Measurements from ENCODE around the gene GPR171. TPM values are rescaled to one million over a fixed set of nuclear protein-coding genes. Genes with fewer than 3 reads are reported as not detected.
A peak's percentile ranks its signal among the peaks of the same experiment; 100 is the strongest.

Gene GPR171
- polyA plus RNA-seq, 1 donor from 2014 or later: not detected

DNA sequence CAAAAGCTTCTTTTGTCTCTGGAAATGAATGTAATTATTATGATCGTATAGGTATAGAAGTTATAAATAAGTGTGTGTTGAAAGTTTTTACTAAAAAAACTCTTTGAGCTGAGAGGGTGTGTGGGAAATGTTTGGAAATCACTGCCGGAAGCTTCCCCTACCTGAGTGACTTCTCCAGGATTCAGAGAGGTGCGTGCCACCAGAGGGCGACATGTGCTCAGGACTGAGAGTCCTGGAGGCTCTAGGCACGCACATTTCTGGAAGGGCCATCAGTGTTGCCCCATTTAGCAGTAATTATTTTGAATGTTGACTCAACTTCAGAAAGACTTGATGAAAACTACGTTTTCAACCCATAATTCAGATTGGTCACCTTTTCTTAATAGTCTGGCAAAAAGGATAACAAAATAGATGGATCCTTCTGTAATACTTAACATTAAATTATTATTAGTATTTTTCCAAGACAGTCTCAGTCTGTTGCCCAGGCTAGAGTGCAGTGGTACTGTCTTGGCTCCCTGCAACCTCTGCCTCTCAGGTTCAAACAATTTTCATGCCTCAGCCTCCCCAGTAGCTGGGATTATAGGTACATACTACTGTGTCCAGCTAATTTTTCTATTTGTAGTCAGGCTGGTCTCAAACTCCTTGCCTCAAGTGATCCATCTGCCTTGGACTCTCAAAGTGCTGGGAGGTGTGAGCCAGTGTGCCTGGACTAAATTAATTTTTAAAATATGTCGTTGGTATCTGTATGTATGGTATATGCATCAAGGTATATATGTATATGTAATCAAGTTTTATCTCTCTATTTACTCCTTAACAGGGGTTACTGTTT lies 34.5 kb downstream of the GPR171 start:
- Histone ChIP-seq H2AFZ (ENCODE audit: low read depth, low read length) (no peak overlapping the region), H3K4me3 (ENCODE audit: low read length) (no peak overlapping the region), H3K9ac (ENCODE audit: low read length) (no peak overlapping the region), H3K9me3 (ENCODE audit: low read length) (no peaks in the 10 kb centered on the region), H4K20me1 (ENCODE audit: insufficient read depth) (no peaks in the 10 kb centered on the region), H3K9me2 (ENCODE audit: insufficient read depth, low read length) (no peaks in the 10 kb centered on the region), H3K36me3 (ENCODE audit: insufficient read depth, low read length) (peaks cover 14% of the 10 kb centered on the region), H3K79me2 (replicated peaks; ENCODE audit: insufficient read depth, low read length) (no peaks in the 10 kb centered on the region), H3K4me2 (ENCODE audit: low read length) (no peak overlapping the region), H3K27me3 (ENCODE audit: insufficient read depth, low read depth, low read length) (no peaks in the 10 kb centered on the region), H3K27ac (ENCODE audit: low read length) (no peak overlapping the region), H3F3A (ENCODE audit: insufficient read depth, low read length, poor library complexity, severe bottlenecking) (no peaks in the 10 kb centered on the region)
- TF ChIP-seq EP300 (conservative IDR thresholded peaks at IDR 0.05; ENCODE audit: poor library complexity, severe bottlenecking): no peak
- peak; percentile 72 for TF ChIP-seq RAD21 (conservative IDR thresholded peaks at IDR 0.05)
- no peak for TF ChIP-seq EZH2 (IDR thresholded peaks at IDR 0.05; ENCODE audit: borderline replicate concordance, insufficient read depth, low read length, poor library complexity, severe bottlenecking)
- TF ChIP-seq SMC3 (conservative IDR thresholded peaks at IDR 0.05; ENCODE audit: poor library complexity): peak; percentile 76
- TF ChIP-seq TAF1 (IDR thresholded peaks at IDR 0.05; ENCODE audit: low read depth): no peak
- no peak for TF ChIP-seq MXI1 (conservative IDR thresholded peaks at IDR 0.05; ENCODE audit: poor library complexity, severe bottlenecking)
- TF ChIP-seq, protein P1, sequence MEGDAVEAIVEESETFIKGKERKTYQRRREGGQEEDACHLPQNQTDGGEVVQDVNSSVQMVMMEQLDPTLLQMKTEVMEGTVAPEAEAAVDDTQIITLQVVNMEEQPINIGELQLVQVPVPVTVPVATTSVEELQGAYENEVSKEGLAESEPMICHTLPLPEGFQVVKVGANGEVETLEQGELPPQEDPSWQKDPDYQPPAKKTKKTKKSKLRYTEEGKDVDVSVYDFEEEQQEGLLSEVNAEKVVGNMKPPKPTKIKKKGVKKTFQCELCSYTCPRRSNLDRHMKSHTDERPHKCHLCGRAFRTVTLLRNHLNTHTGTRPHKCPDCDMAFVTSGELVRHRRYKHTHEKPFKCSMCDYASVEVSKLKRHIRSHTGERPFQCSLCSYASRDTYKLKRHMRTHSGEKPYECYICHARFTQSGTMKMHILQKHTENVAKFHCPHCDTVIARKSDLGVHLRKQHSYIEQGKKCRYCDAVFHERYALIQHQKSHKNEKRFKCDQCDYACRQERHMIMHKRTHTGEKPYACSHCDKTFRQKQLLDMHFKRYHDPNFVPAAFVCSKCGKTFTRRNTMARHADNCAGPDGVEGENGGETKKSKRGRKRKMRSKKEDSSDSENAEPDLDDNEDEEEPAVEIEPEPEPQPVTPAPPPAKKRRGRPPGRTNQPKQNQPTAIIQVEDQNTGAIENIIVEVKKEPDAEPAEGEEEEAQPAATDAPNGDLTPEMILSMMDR (IDR thresholded peaks at IDR 0.05; ENCODE audit: poor library complexity, severe bottlenecking): peak; percentile 68
- TF ChIP-seq, protein P2, sequence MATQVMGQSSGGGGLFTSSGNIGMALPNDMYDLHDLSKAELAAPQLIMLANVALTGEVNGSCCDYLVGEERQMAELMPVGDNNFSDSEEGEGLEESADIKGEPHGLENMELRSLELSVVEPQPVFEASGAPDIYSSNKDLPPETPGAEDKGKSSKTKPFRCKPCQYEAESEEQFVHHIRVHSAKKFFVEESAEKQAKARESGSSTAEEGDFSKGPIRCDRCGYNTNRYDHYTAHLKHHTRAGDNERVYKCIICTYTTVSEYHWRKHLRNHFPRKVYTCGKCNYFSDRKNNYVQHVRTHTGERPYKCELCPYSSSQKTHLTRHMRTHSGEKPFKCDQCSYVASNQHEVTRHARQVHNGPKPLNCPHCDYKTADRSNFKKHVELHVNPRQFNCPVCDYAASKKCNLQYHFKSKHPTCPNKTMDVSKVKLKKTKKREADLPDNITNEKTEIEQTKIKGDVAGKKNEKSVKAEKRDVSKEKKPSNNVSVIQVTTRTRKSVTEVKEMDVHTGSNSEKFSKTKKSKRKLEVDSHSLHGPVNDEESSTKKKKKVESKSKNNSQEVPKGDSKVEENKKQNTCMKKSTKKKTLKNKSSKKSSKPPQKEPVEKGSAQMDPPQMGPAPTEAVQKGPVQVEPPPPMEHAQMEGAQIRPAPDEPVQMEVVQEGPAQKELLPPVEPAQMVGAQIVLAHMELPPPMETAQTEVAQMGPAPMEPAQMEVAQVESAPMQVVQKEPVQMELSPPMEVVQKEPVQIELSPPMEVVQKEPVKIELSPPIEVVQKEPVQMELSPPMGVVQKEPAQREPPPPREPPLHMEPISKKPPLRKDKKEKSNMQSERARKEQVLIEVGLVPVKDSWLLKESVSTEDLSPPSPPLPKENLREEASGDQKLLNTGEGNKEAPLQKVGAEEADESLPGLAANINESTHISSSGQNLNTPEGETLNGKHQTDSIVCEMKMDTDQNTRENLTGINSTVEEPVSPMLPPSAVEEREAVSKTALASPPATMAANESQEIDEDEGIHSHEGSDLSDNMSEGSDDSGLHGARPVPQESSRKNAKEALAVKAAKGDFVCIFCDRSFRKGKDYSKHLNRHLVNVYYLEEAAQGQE (IDR thresholded peaks at IDR 0.05; ENCODE audit: borderline replicate concordance): no peak
- TF ChIP-seq POLR2AphosphoS5 (IDR thresholded peaks at IDR 0.05): no peak

DNA sequence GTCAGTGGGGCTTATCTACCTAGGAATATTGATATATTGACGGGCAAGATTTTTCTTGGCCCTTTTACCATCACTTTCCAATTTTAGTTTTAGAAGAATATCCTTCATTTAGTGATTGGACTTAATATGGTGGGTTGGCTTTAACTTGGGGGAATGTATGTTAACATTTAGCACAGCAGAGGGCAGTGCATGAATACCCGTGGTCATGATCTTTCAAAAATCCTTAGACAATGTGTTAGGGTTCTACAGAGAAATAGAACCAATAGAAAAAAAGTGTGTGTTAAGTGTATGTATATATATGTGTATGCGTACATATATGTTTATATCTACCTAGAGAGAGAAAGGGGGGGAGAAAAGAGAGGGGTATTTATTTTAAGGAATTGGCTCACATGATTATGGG lies 36.9 kb downstream of the GPR171 start:
- H3K79me2 ChIP-seq (replicated peaks; ENCODE audit: insufficient read depth, low read length): no peaks in the 10 kb centered on the region
- H3K4me2 ChIP-seq (ENCODE audit: low read length): no peak overlapping the region
- no peak overlapping the region for H3K4me3 ChIP-seq (ENCODE audit: low read length)
- peaks cover 8% of the 10 kb centered on the region for H3K36me3 ChIP-seq (ENCODE audit: insufficient read depth, low read length)
- H3K9me2 ChIP-seq (ENCODE audit: insufficient read depth, low read length): no peaks in the 10 kb centered on the region
- no peak overlapping the region for H3K27ac ChIP-seq (ENCODE audit: low read length)
- no peaks in the 10 kb centered on the region for H4K20me1 ChIP-seq (ENCODE audit: insufficient read depth)
- H2AFZ ChIP-seq (ENCODE audit: low read depth, low read length): no peak overlapping the region
- no peak overlapping the region for H3K9ac ChIP-seq (ENCODE audit: low read length)
- H3K27me3 ChIP-seq (ENCODE audit: insufficient read depth, low read depth, low read length): no peaks in the 10 kb centered on the region
- H3K9me3 ChIP-seq (ENCODE audit: low read length): no peaks in the 10 kb centered on the region
- TF ChIP-seq, protein P2 (IDR thresholded peaks at IDR 0.05; ENCODE audit: borderline replicate concordance): no peak
- no peak for TF ChIP-seq POLR2AphosphoS5 (IDR thresholded peaks at IDR 0.05)
- TF ChIP-seq EZH2 (IDR thresholded peaks at IDR 0.05; ENCODE audit: borderline replicate concordance, insufficient read depth, low read length, poor library complexity, severe bottlenecking): no peak
- TF ChIP-seq, protein P1 (IDR thresholded peaks at IDR 0.05; ENCODE audit: poor library complexity, severe bottlenecking): no peak
- no peaks in the 10 kb centered on the region for H3F3A ChIP-seq (ENCODE audit: insufficient read depth, low read length, poor library complexity, severe bottlenecking)
